ENCODE results near the gene TMEM127. TPM values are rescaled to one million over a fixed set of nuclear protein-coding genes. Genes with fewer than 3 reads are reported as not detected.

Gene TMEM127
- total RNA-seq, result 55.0 and 56.0 TPM in 2 replicates

GRCh38 chr2:96265840-96266679 is at the start of gene TMEM127, which contains the start of gene CIAO1:
Gene TMEM127 (minus strand): TSS chr2:96265997. CDS start chr2:96265381, 616 bp downstream.
Gene CIAO1 (plus strand): TSS chr2:96266225. CDS start chr2:96266351, 126 bp downstream.
- Histone ChIP-seq H3K4me3 (ENCODE audit: insufficient read depth, low read length) (peak within 1 kb of the TSS; percentile 98), H3K27ac (ENCODE audit: low read depth, low read length) (peak within 1 kb of the TSS; percentile 87), H3K4me1 (ENCODE audit: insufficient read depth, low read length) (peaks cover 49% of the 10 kb centered on the region), H3K79me2 (ENCODE audit: insufficient read depth, low read length) (peaks cover 73% of the 10 kb centered on the region), H2AFZ (ENCODE audit: low read length) (peak within 1 kb of the TSS; percentile 90), H3K4me2 (ENCODE audit: insufficient read depth, low read length) (peak within 1 kb of the TSS; percentile 96), H3K36me3 (ENCODE audit: insufficient read depth, low read length) (peaks cover 39% of the 10 kb centered on the region), H4K20me1 (ENCODE audit: insufficient read depth, low read length) (peaks cover 40% of the 10 kb centered on the region), H3K27me3 (ENCODE audit: insufficient read depth, low read length) (no peaks in the 10 kb centered on the region), H3K9me3 (ENCODE audit: low read depth, low read length) (no peaks in the 10 kb centered on the region)
- peak; percentile 100 for DNase-seq (ENCODE audit: insufficient read length, low spot score, missing footprints)
- peak; percentile 35 for TF ChIP-seq CTCF (IDR thresholded peaks at IDR 0.05; ENCODE audit: extremely low read depth, low read depth, low read length)

- H3K27me3 ChIP-seq (ENCODE audit: insufficient read depth, low read length), result no peaks in the 10 kb centered on the region
- H3K4me3 ChIP-seq (ENCODE audit: insufficient read depth, low read length), result peak overlapping the region; percentile 60
- H3K4me1 ChIP-seq (ENCODE audit: insufficient read depth, low read length), result peaks cover 18% of the 10 kb centered on the region
- H4K20me1 ChIP-seq (ENCODE audit: insufficient read depth, low read length), result no peaks in the 10 kb centered on the region
- peak overlapping the region; percentile 78 for H3K27ac ChIP-seq (ENCODE audit: low read depth, low read length)
- no peaks in the 10 kb centered on the region for H3K36me3 ChIP-seq (ENCODE audit: insufficient read depth, low read length)
- DNase-seq (ENCODE audit: insufficient read length, low spot score, missing footprints), result no peak
- no peaks in the 10 kb centered on the region for H3K79me2 ChIP-seq (ENCODE audit: insufficient read depth, low read length)
- no peaks in the 10 kb centered on the region for H3K9me3 ChIP-seq (ENCODE audit: low read depth, low read length)
- no peak for TF ChIP-seq CTCF (IDR thresholded peaks at IDR 0.05; ENCODE audit: extremely low read depth, low read depth, low read length)
- peak overlapping the region; percentile 79 for H3K4me2 ChIP-seq (ENCODE audit: insufficient read depth, low read length)
- H2AFZ ChIP-seq (ENCODE audit: low read length), result no peak overlapping the region
Measured at GRCh38 chr2:96315005-96315399, 49.2 kb upstream of the TMEM127 start.

GRCh38 chr2:96308248-96308647 is 42.5 kb upstream of the TMEM127 start:
- Histone ChIP-seq H3K27me3 (ENCODE audit: insufficient read depth, low read length) (no peaks in the 10 kb centered on the region), H3K79me2 (ENCODE audit: insufficient read depth, low read length) (peaks cover 19% of the 10 kb centered on the region), H3K4me1 (ENCODE audit: insufficient read depth, low read length) (peaks cover 14% of the 10 kb centered on the region), H3K27ac (ENCODE audit: low read depth, low read length) (no peak overlapping the region), H3K4me2 (ENCODE audit: insufficient read depth, low read length) (no peak overlapping the region), H4K20me1 (ENCODE audit: insufficient read depth, low read length) (peaks cover 6% of the 10 kb centered on the region), H3K36me3 (ENCODE audit: insufficient read depth, low read length) (peaks cover 2% of the 10 kb centered on the region), H2AFZ (ENCODE audit: low read length) (no peak overlapping the region), H3K9me3 (ENCODE audit: low read depth, low read length) (no peaks in the 10 kb centered on the region), H3K4me3 (ENCODE audit: insufficient read depth, low read length) (no peak overlapping the region)
- no peak for DNase-seq (ENCODE audit: insufficient read length, low spot score, missing footprints)
- no peak for TF ChIP-seq CTCF (IDR thresholded peaks at IDR 0.05; ENCODE audit: extremely low read depth, low read depth, low read length)

- H4K20me1 ChIP-seq (ENCODE audit: insufficient read depth, low read length), result peaks cover 6% of the 10 kb centered on the region
- DNase-seq (ENCODE audit: insufficient read length, low spot score, missing footprints), result no peak
- peaks cover 21% of the 10 kb centered on the region for H3K36me3 ChIP-seq (ENCODE audit: insufficient read depth, low read length)
- peak overlapping the region; percentile 91 for H2AFZ ChIP-seq (ENCODE audit: low read length)
- peak overlapping the region; percentile 94 for H3K4me3 ChIP-seq (ENCODE audit: insufficient read depth, low read length)
- H3K4me2 ChIP-seq (ENCODE audit: insufficient read depth, low read length), result peak overlapping the region; percentile 93
- peaks cover 14% of the 10 kb centered on the region for H3K4me1 ChIP-seq (ENCODE audit: insufficient read depth, low read length)
- no peak for TF ChIP-seq CTCF (IDR thresholded peaks at IDR 0.05; ENCODE audit: extremely low read depth, low read depth, low read length)
- H3K27ac ChIP-seq (ENCODE audit: low read depth, low read length), result no peak overlapping the region
- no peaks in the 10 kb centered on the region for H3K27me3 ChIP-seq (ENCODE audit: insufficient read depth, low read length)
- no peaks in the 10 kb centered on the region for H3K9me3 ChIP-seq (ENCODE audit: low read depth, low read length)
- H3K79me2 ChIP-seq (ENCODE audit: insufficient read depth, low read length), result peaks cover 38% of the 10 kb centered on the region
Measured at GRCh38 chr2:96306370-96306769, 40.6 kb upstream of the TMEM127 start.

Data from osteoblast (primary cell).